Fibroblast of villous mesenchyme (primary cell): ENCODE data around the gene FNDC1. TPM values are rescaled to one million over a fixed set of nuclear protein-coding genes. Genes with fewer than 3 reads are reported as not detected.

Experiments used
- DNase-seq: peaks from one replicate; pipeline ENCODE4 v3.0.0-alpha.2; 2010; ENCODE audit warnings: low read depth
- H3K4me3 ChIP-seq: 2 replicates; pipeline ENCODE4 v1.5.1; 2011; ENCODE audit warnings: low read depth, mild to moderate bottlenecking, low read length
- total RNA-seq: library from RNA; depleted of rRNA; stranded (reverse); fragments of >200 nt; gene quantifications from 2 replicates; pipeline ENCODE4 v1.2.3, GENCODE V29; 2012
- TF ChIP-seq, protein P1 (sequence below): IDR thresholded peaks from 2 replicates; pipeline ENCODE4 v1.5.1; 2012; ENCODE audit warnings: low read depth, mild to moderate bottlenecking, low read length; ENCODE audit not compliant: insufficient read depth

FNDC1 gene
- total RNA-seq, 1 donor, result under 0.01 TPM

DNA sequence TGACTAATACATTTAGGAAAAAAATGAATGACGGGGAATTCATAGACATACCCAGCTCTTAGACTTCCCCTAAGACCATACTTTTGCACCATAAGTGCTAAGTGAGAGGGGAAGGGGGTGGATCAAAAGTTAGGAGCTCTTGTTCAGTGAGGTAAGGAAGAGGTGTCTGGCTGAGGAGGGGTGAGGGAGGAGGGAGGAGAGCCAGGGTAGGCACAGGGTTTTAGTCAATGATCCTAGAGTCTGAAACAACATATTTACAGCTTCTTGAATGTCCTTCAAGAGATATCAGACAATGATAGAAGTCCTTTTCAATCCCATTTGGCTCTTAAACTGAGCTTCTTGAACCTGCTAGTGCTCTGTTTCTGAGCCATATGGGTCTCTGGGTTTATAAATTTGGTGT lies 135.4 kb downstream of the FNDC1 start:
- TF ChIP-seq, protein P1, sequence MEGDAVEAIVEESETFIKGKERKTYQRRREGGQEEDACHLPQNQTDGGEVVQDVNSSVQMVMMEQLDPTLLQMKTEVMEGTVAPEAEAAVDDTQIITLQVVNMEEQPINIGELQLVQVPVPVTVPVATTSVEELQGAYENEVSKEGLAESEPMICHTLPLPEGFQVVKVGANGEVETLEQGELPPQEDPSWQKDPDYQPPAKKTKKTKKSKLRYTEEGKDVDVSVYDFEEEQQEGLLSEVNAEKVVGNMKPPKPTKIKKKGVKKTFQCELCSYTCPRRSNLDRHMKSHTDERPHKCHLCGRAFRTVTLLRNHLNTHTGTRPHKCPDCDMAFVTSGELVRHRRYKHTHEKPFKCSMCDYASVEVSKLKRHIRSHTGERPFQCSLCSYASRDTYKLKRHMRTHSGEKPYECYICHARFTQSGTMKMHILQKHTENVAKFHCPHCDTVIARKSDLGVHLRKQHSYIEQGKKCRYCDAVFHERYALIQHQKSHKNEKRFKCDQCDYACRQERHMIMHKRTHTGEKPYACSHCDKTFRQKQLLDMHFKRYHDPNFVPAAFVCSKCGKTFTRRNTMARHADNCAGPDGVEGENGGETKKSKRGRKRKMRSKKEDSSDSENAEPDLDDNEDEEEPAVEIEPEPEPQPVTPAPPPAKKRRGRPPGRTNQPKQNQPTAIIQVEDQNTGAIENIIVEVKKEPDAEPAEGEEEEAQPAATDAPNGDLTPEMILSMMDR, result no peak
- DNase-seq, result no peak
- H3K4me3 ChIP-seq, result no peak overlapping the region

DNA sequence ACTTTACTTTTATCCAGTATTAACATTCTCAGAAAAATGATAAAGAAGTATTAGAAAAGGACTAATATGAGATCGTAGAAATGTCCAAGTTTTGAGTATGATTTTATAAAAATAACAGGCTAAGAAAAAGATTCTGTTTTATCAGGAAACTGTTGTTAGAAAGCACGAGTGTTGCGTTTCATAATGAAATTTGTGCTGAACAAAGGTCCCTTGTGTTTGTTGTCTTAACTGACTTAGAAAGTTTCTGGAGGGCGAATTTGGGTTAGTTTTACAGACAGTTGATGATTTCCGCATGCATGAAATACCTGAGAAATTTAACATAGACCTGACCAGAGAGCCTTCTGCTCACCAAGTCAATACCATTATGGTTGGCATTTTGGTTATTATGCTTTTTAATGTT lies 136.0 kb downstream of the FNDC1 start:
- TF ChIP-seq, protein P1, result no peak
- DNase-seq, result no peak
- no peak overlapping the region for H3K4me3 ChIP-seq

- TF ChIP-seq, protein P1, result no peak
- DNase-seq, result no peak
- no peak overlapping the region for H3K4me3 ChIP-seq
Measured at GRCh38 chr6:159305804-159306537, 136.8 kb downstream of the FNDC1 start.

- TF ChIP-seq, protein P1, result no peak
- H3K4me3 ChIP-seq, result no peak overlapping the region
- no peak for DNase-seq
Measured at GRCh38 chr6:159307246-159307790, 138.1 kb downstream of the FNDC1 start.

DNA sequence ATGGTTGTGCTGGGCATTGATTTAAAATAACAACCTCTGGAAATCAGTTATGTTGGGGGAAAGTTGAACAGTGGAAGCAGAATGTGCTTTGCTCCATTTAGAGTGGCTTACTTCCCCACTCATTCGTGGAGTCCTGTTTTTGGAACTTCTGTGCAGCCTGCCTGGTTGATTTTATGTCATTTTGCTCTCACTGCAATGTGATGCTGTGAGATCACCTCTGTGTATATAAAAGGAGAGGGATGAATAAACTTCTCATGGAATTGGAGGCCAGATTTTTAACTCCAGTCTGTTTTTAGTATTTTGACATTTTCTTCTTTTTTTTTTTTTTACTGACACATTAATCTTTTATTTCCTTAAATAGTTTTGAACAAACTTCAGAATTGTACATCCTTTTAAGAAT lies 139.0 kb downstream of the FNDC1 start:
- TF ChIP-seq, protein P1, result no peak
- H3K4me3 ChIP-seq, result no peak overlapping the region
- DNase-seq, result no peak

DNA sequence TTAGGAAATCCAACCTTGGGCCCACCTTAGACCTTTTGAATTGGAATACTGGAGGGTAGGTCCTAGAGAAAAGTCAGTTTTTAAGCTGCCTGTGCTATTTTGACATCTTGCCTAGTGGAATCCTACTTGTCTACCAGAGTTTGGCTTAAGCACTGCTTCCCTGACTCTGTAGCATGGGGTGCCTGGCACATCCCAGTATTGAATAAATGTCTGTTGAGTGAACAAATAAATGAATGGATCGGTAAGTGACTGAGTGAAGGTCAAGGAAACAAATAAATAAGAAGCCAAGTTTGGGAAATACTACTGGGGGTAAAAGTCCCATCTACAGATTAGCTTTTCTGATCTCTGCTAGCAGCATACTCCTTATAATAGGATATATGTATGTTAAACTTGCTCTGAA lies 140.5 kb downstream of the FNDC1 start:
- TF ChIP-seq, protein P1, result no peak
- DNase-seq, result no peak
- no peak overlapping the region for H3K4me3 ChIP-seq

DNA sequence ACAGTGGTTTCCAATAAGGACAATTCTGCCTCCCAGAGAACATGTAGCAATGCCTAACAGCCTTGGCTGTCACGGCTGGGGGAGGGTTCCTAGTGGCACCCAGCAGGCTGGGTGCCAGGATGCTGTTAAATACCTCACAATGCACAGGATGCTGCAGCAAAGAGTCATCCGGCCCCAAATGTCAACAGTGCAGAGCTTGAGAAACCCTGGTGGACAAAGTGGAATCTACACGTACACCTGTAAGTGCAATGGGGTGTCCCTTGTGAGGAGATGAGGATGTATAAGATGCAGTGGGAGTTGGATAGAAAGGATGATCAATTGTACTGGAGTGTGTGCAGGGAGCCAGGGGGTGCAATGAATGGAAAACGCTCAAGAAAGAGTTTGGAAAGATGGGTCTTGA lies 142.4 kb downstream of the FNDC1 start:
- H3K4me3 ChIP-seq, result no peak overlapping the region
- TF ChIP-seq, protein P1, result no peak
- no peak for DNase-seq
